ENCODE results near the gene CTBP2.

DNA sequence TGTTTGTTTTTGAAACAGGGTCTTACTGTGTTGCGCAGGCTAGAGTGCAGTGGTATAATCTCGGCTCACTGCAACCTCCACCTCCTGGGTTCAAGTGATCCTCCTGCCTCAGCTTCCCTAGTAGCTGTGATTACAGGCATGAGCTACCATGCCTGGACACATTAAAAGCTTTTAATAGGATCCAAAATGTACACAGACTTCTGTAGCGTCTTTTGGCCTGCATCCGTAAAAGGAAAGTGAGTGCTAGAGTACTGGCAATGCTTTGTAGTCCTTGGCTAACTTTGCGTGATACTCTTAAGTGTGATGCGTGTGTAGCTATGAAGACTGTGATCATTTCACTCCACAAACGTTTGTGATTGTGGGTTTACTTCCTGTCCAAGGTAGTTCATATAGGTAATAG, 205.1 kb downstream of the CTBP2 start:
- TF ChIP-seq, protein P1, sequence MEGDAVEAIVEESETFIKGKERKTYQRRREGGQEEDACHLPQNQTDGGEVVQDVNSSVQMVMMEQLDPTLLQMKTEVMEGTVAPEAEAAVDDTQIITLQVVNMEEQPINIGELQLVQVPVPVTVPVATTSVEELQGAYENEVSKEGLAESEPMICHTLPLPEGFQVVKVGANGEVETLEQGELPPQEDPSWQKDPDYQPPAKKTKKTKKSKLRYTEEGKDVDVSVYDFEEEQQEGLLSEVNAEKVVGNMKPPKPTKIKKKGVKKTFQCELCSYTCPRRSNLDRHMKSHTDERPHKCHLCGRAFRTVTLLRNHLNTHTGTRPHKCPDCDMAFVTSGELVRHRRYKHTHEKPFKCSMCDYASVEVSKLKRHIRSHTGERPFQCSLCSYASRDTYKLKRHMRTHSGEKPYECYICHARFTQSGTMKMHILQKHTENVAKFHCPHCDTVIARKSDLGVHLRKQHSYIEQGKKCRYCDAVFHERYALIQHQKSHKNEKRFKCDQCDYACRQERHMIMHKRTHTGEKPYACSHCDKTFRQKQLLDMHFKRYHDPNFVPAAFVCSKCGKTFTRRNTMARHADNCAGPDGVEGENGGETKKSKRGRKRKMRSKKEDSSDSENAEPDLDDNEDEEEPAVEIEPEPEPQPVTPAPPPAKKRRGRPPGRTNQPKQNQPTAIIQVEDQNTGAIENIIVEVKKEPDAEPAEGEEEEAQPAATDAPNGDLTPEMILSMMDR (conservative IDR thresholded peaks at IDR 0.05): no peak
- no peak for TF ChIP-seq ZFX (IDR thresholded peaks at IDR 0.05)

Measured in C4-2B (cell line).